HFFc6 (cell line): Measurements from ENCODE around the gene ATP1A1. TPM values are rescaled to one million over a fixed set of nuclear protein-coding genes. Genes with fewer than 3 reads are reported as not detected.

Source experiments
- DNase-seq: peaks from one replicate; pipeline ENCODE4 v3.0.0-alpha.2; 2018
- H3K27ac Mint-ChIP-seq: 2 replicates; pipeline ENCODE4 v1.8.0; 2020; ENCODE audit warnings: mild to moderate bottlenecking, mixed read lengths
- H3K27me3 Mint-ChIP-seq: 2 replicates; pipeline ENCODE4 v1.8.0; 2021; ENCODE audit warnings: mild to moderate bottlenecking, moderate library complexity, mixed read lengths; ENCODE audit not compliant: insufficient read depth
- H3K36me3 Mint-ChIP-seq: 2 replicates; pipeline ENCODE4 v1.8.0; 2021; ENCODE audit warnings: low read depth, mixed read lengths
- H3K4me1 Mint-ChIP-seq: 2 replicates; pipeline ENCODE4 v1.8.0; 2020; ENCODE audit warnings: low read depth, mixed read lengths
- H3K4me3 Mint-ChIP-seq: 2 replicates; pipeline ENCODE4 v1.8.0; 2020; ENCODE audit warnings: mild to moderate bottlenecking, moderate library complexity, mixed read lengths
- H3K9me3 Mint-ChIP-seq: 2 replicates; pipeline ENCODE4 v1.8.0; 2020; ENCODE audit warnings: mild to moderate bottlenecking, mixed read lengths
- CTCF ChIP-seq: fragments of 200-600 bp; sonication (generic); IDR thresholded peaks from 2 replicates; pipeline ENCODE4 v1.5.0; 2021; ENCODE audit warnings: antibody characterized with exemption, mild to moderate bottlenecking
- long read RNA-seq: library from polyadenylated mRNA; unstranded; transcript quantifications from one replicate; pipeline ENCODE4 v2.0.0, GENCODE V29; 2019
- total RNA-seq, 6 experiments: library from RNA; stranded (reverse); fragmentation: NEBNext Ultra II Directional; extraction: Animal tissue kit (Norgen Biotek cat#: 25700); gene quantifications; 2 replicates in 1 of 6; 3 replicates in 5 of 6; pipeline ENCODE4 v1.2.3, GENCODE V29; 2021

Gene ATP1A1
- 100 to 1,000 TPM; 192 to 244 (median 222) TPM for total RNA-seq
- long read RNA-seq, transcript ATP1A1-201 (23 exons, 3,654 nt), result major isoform, 100 of 150 reads
- long read RNA-seq, partial matches to known transcripts, result 41 of 150 reads
- long read RNA-seq, other reads (novel, unspliced or antisense), result 5 of 150 reads

- H3K9me3 Mint-ChIP-seq, result no peaks in the 10 kb centered on the region
- DNase-seq, result peak; percentile 83
- peak within 1 kb of the TSS; percentile 89 for H3K27ac Mint-ChIP-seq
- no peak; the same call in 1 of the 2 replicates for TF ChIP-seq CTCF
- peaks cover 39% of the 10 kb centered on the region for H3K4me1 Mint-ChIP-seq
- no peaks in the 10 kb centered on the region; the same call in 1 of the 2 replicates for H3K36me3 Mint-ChIP-seq
- H3K4me3 Mint-ChIP-seq, result peak within 1 kb of the TSS; percentile 98
- peaks cover 20% of the 10 kb centered on the region for H3K27me3 Mint-ChIP-seq
Observed at GRCh38 chr1:116372651-116373430, at the start of gene ATP1A1. TSS of gene ATP1A1 (plus strand) at chr1:116373244. CDS start at chr1:116373512, 268 bp downstream.

GRCh38 chr1:116323491-116323890, 49.6 kb upstream of the ATP1A1 start:
- no peak for DNase-seq
- H3K27me3 Mint-ChIP-seq, result peaks cover 10% of the 10 kb centered on the region
- TF ChIP-seq CTCF, result no peak
- H3K36me3 Mint-ChIP-seq, result no peaks in the 10 kb centered on the region
- H3K9me3 Mint-ChIP-seq, result no peaks in the 10 kb centered on the region
- H3K4me3 Mint-ChIP-seq, result no peak overlapping the region
- H3K4me1 Mint-ChIP-seq, result no peaks in the 10 kb centered on the region
- H3K27ac Mint-ChIP-seq, result no peak overlapping the region

- no peaks in the 10 kb centered on the region for H3K9me3 Mint-ChIP-seq
- no peak for TF ChIP-seq CTCF
- peaks cover 14% of the 10 kb centered on the region for H3K27me3 Mint-ChIP-seq
- no peak overlapping the region for H3K4me3 Mint-ChIP-seq
- H3K36me3 Mint-ChIP-seq, result no peaks in the 10 kb centered on the region
- no peak overlapping the region for H3K27ac Mint-ChIP-seq
- DNase-seq, result no peak
- no peaks in the 10 kb centered on the region for H3K4me1 Mint-ChIP-seq
Observed at GRCh38 chr1:116324411-116324810, 48.6 kb upstream of the ATP1A1 start.

GRCh38 chr1:116325104-116325503, 47.9 kb upstream of the ATP1A1 start:
- TF ChIP-seq CTCF, result no peak
- Mint-ChIP-seq H3K27ac (no peak overlapping the region), H3K4me3 (no peak overlapping the region), H3K9me3 (no peaks in the 10 kb centered on the region), H3K36me3 (no peaks in the 10 kb centered on the region), H3K4me1 (no peaks in the 10 kb centered on the region), H3K27me3 (peaks cover 12% of the 10 kb centered on the region)
- no peak for DNase-seq

- no peak for TF ChIP-seq CTCF
- peaks cover 12% of the 10 kb centered on the region for H3K27me3 Mint-ChIP-seq
- DNase-seq, result no peak
- H3K4me3 Mint-ChIP-seq, result no peak overlapping the region
- H3K27ac Mint-ChIP-seq, result no peak overlapping the region
- H3K9me3 Mint-ChIP-seq, result no peaks in the 10 kb centered on the region
- no peaks in the 10 kb centered on the region for H3K4me1 Mint-ChIP-seq
- no peaks in the 10 kb centered on the region for H3K36me3 Mint-ChIP-seq
Observed at GRCh38 chr1:116325922-116326321, 47.1 kb upstream of the ATP1A1 start.
